HEK293 (cell line): Measurements from ENCODE around the gene SLC26A8.

ENCODE experiments used
- ATF2 ChIP-seq: fragments of 450-650 bp; formaldehyde crosslinking; IDR thresholded peaks from 2 replicates; pipeline ENCODE4 v1.5.1; 2016; ENCODE audit warnings: missing biosample characterization, missing genetic modification characterization, low read depth
- FEZF1 ChIP-seq: fragments of 450-650 bp; formaldehyde crosslinking; IDR thresholded peaks from 2 replicates; pipeline ENCODE4 v1.5.1; 2016; ENCODE audit warnings: missing biosample characterization, missing genetic modification characterization
- GLIS1 ChIP-seq: fragments of 450-650 bp; formaldehyde crosslinking; IDR thresholded peaks from 2 replicates; pipeline ENCODE4 v1.5.1; 2016; ENCODE audit warnings: missing biosample characterization, missing genetic modification characterization
- MYNN ChIP-seq: fragments of 450-650 bp; formaldehyde crosslinking; IDR thresholded peaks from 2 replicates; pipeline ENCODE4 v1.5.1; 2016; ENCODE audit warnings: missing biosample characterization, missing genetic modification characterization, borderline replicate concordance
- PATZ1 ChIP-seq: fragments of 450-650 bp; formaldehyde crosslinking; IDR thresholded peaks from 2 replicates; pipeline ENCODE4 v1.5.1; 2016; ENCODE audit warnings: missing biosample characterization, missing genetic modification characterization
- PRDM4 ChIP-seq: fragments of 450-650 bp; formaldehyde crosslinking; IDR thresholded peaks from 2 replicates; pipeline ENCODE4 v1.5.1; 2017; ENCODE audit warnings: missing biosample characterization, missing genetic modification characterization
- REPIN1 ChIP-seq: fragments of 450-650 bp; formaldehyde crosslinking; IDR thresholded peaks from 2 replicates; pipeline ENCODE4 v1.5.1; 2017; ENCODE audit warnings: missing biosample characterization, missing genetic modification characterization, low read depth
- SP2 ChIP-seq: fragments of 450-650 bp; formaldehyde crosslinking; IDR thresholded peaks from 2 replicates; pipeline ENCODE4 v1.5.1; 2016; ENCODE audit warnings: missing biosample characterization, missing genetic modification characterization
- ZFP3 ChIP-seq: fragments of 450-650 bp; formaldehyde crosslinking; IDR thresholded peaks from 2 replicates; pipeline ENCODE4 v1.5.1; 2016; ENCODE audit warnings: low read depth, missing biosample characterization, missing genetic modification characterization
- ZNF138 ChIP-seq: fragments of 450-650 bp; formaldehyde crosslinking; IDR thresholded peaks from 2 replicates; pipeline ENCODE4 v1.5.1; 2016; ENCODE audit warnings: missing biosample characterization, missing genetic modification characterization, borderline replicate concordance
- ZNF169 ChIP-seq: fragments of 450-650 bp; formaldehyde crosslinking; IDR thresholded peaks from 2 replicates; pipeline ENCODE4 v1.5.1; 2016; ENCODE audit warnings: missing biosample characterization, missing genetic modification characterization
- ZNF175 ChIP-seq: fragments of 450-650 bp; formaldehyde crosslinking; IDR thresholded peaks from 2 replicates; pipeline ENCODE4 v1.5.1; 2016; ENCODE audit warnings: missing biosample characterization, missing genetic modification characterization
- ZNF221 ChIP-seq: fragments of 450-650 bp; formaldehyde crosslinking; IDR thresholded peaks from 2 replicates; pipeline ENCODE4 v1.5.1; 2017; ENCODE audit warnings: missing biosample characterization, missing genetic modification characterization, borderline replicate concordance
- ZNF302 ChIP-seq: fragments of 450-650 bp; formaldehyde crosslinking; IDR thresholded peaks from 2 replicates; pipeline ENCODE4 v1.5.1; 2016; ENCODE audit warnings: missing biosample characterization, missing genetic modification characterization, low read depth
- ZNF335 ChIP-seq: fragments of 450-650 bp; formaldehyde crosslinking; conservative IDR thresholded peaks from 2 replicates; pipeline ENCODE4 v1.5.1; 2016; ENCODE audit warnings: missing biosample characterization, missing genetic modification characterization
- ZNF426 ChIP-seq: fragments of 450-650 bp; formaldehyde crosslinking; IDR thresholded peaks from 2 replicates; pipeline ENCODE4 v1.5.1; 2017; ENCODE audit warnings: missing biosample characterization, missing genetic modification characterization, mild to moderate bottlenecking, inconsistent platforms, moderate library complexity
- ZNF449 ChIP-seq: fragments of 450-650 bp; formaldehyde crosslinking; IDR thresholded peaks from 2 replicates; pipeline ENCODE4 v1.5.1; 2017; ENCODE audit warnings: missing biosample characterization, mild to moderate bottlenecking, missing genetic modification characterization, moderate library complexity
- ZNF510 ChIP-seq: fragments of 450-650 bp; formaldehyde crosslinking; IDR thresholded peaks from 2 replicates; pipeline ENCODE4 v1.5.1; 2018; ENCODE audit warnings: mild to moderate bottlenecking, missing genetic modification characterization, missing biosample characterization; ENCODE audit not compliant: insufficient replicate concordance
- ZNF521 ChIP-seq: fragments of 450-650 bp; formaldehyde crosslinking; IDR thresholded peaks from 2 replicates; pipeline ENCODE4 v1.5.1; 2017; ENCODE audit warnings: missing biosample characterization, mild to moderate bottlenecking, missing genetic modification characterization
- ZNF610 ChIP-seq: fragments of 450-650 bp; formaldehyde crosslinking; IDR thresholded peaks from 2 replicates; pipeline ENCODE4 v1.5.1; 2016; ENCODE audit warnings: missing biosample characterization, missing genetic modification characterization, borderline replicate concordance
- ZNF623 ChIP-seq: fragments of 450-650 bp; formaldehyde crosslinking; IDR thresholded peaks from 2 replicates; pipeline ENCODE4 v1.5.1; 2016; ENCODE audit warnings: missing biosample characterization, missing genetic modification characterization
- ZNF626 ChIP-seq: fragments of 450-650 bp; sonication (Bioruptor Pico); formaldehyde crosslinking; IDR thresholded peaks from 2 replicates; pipeline ENCODE4 v1.5.1; 2018; ENCODE audit warnings: missing biosample characterization, missing genetic modification characterization, inconsistent platforms
- ZNF629 ChIP-seq: fragments of 450-650 bp; formaldehyde crosslinking; IDR thresholded peaks from 2 replicates; pipeline ENCODE4 v1.5.1; 2017; ENCODE audit warnings: missing biosample characterization, missing genetic modification characterization
- ZNF639 ChIP-seq: fragments of 450-650 bp; formaldehyde crosslinking; IDR thresholded peaks from 2 replicates; pipeline ENCODE4 v1.5.1; 2016; ENCODE audit warnings: missing biosample characterization, missing genetic modification characterization
- ZNF664 ChIP-seq: fragments of 450-650 bp; formaldehyde crosslinking; IDR thresholded peaks from 2 replicates; pipeline ENCODE4 v1.5.1; 2016; ENCODE audit warnings: missing biosample characterization, missing genetic modification characterization
- ZNF707 ChIP-seq: fragments of 450-650 bp; formaldehyde crosslinking; IDR thresholded peaks from 2 replicates; pipeline ENCODE4 v1.5.1; 2016; ENCODE audit warnings: missing biosample characterization, missing genetic modification characterization

SLC26A8 gene

GRCh38 chr6:35920793-35921732 is 103.4 kb downstream of the SLC26A8 start, which contains the start of gene SRPK1 (continued):
- no peak for TF ChIP-seq ZNF221 (tag by site-specific recombination)
- TF ChIP-seq ZNF302: no peak
- TF ChIP-seq ZNF610 (tag by site-specific recombination): peak; percentile 79; the same call in 1 of the 2 replicates
- no peak for TF ChIP-seq ZNF169
- no peak for TF ChIP-seq ZNF521 (tag by site-specific recombination)
- TF ChIP-seq ZNF449 (tag by site-specific recombination): peak; percentile 51; the same call in 1 of the 2 replicates
- no peak for TF ChIP-seq ZNF639 (tag by site-specific recombination)
- TF ChIP-seq GLIS1 (tag by site-specific recombination): peak; percentile 16; the same call in 1 of the 2 replicates
- TF ChIP-seq ZNF175 (tag by site-specific recombination): no peak
- TF ChIP-seq PATZ1 (tag by site-specific recombination): peak; percentile 98
- TF ChIP-seq ZNF629 (tag by site-specific recombination): no peak
- no peak for TF ChIP-seq ATF2 (tag by site-specific recombination)
- TF ChIP-seq ZNF335 (tag by site-specific recombination): peak; percentile 40; the same call in 1 of the 2 replicates
- no peak for TF ChIP-seq FEZF1
- no peak for TF ChIP-seq ZNF510 (tag by site-specific recombination)
- TF ChIP-seq REPIN1 (tag by site-specific recombination): no peak
- TF ChIP-seq ZNF626: no peak
- TF ChIP-seq ZNF426: no peak
- TF ChIP-seq ZFP3 (tag by site-specific recombination): no peak
- TF ChIP-seq PRDM4 (tag by site-specific recombination): no peak
- no peak for TF ChIP-seq MYNN (tag by site-specific recombination)
- TF ChIP-seq ZNF623 (tag by site-specific recombination): no peak
- peak; percentile 78 for TF ChIP-seq SP2 (tag by site-specific recombination)
- no peak for TF ChIP-seq ZNF664
- no peak for TF ChIP-seq ZNF707
- TF ChIP-seq ZNF138 (tag by site-specific recombination): no peak
